Activated T-cell treated with anti-CD3 and anti-CD28 coated beads, Interleukin-2, amount 50 U/mL, for 4 hours (primary cell): ENCODE results near the gene PTPRR. TPM values are rescaled to one million over a fixed set of nuclear protein-coding genes. Genes with fewer than 3 reads are reported as not detected.
"Not testable (repeated sequence)": the region's sequence is repeated elsewhere in the genome, so short reads cannot be mapped to it uniquely, and the experiment has no call there.

Source experiments
- ATAC-seq, 2 donors: fragments of 200-7000 bp; cut with Tn5 transposase; one replicate each; pipeline ENCODE4 v1.10.0; 2021
- DNase-seq: peaks from one replicate; pipeline ENCODE4 v3.0.0-alpha.2; 2020
- H3K27me3 Mint-ChIP-seq: one replicate; pipeline ENCODE4 v1.8.0; 2021; ENCODE audit warnings: low read depth, mixed read lengths
- H3K36me3 Mint-ChIP-seq: one replicate; pipeline ENCODE4 v1.8.0; 2022; ENCODE audit warnings: mixed read lengths; ENCODE audit not compliant: insufficient read depth
- H3K4me1 Mint-ChIP-seq: one replicate; pipeline ENCODE4 v1.8.0; 2021; ENCODE audit warnings: low read depth, mixed read lengths
- H3K4me3 Mint-ChIP-seq: one replicate; pipeline ENCODE4 v1.8.0; 2021; ENCODE audit warnings: mild to moderate bottlenecking, moderate library complexity, mixed read lengths
- H3K9me3 Mint-ChIP-seq: one replicate; pipeline ENCODE4 v1.8.0; 2021; ENCODE audit warnings: mixed read lengths
- total RNA-seq, 3 donors: library from RNA; stranded (reverse); gene quantifications; one replicate each; pipeline ENCODE4 v1.2.1, GENCODE V29; 2021

The PTPRR gene
- total RNA-seq, 3 donors from 2014 or later, result not detected

DNA sequence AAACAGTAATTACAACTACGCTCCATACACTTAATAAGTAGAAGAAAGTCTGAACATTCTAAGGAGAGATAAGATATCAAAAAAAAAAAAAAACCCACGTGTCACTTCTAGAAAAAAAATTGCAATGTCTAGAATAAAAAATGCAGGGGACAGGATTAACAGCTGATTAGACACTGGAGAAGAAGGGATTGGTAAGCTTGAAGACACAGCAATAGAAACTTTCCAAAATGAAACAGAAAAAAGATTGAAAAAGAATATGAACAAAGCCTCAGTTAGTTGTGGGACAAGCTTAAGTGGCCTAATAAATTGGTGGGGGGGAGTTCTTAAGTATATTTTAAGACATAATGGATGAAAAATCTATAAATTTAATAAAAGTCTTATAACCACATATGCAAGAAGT, 105.5 kb downstream of the PTPRR start:
- Mint-ChIP-seq H3K4me3 (no peak overlapping the region), H3K27me3 (peaks cover 2% of the 10 kb centered on the region), H3K36me3 (no peaks in the 10 kb centered on the region), H3K9me3 (peaks cover 4% of the 10 kb centered on the region), H3K4me1 (no peaks in the 10 kb centered on the region)
- no peak for DNase-seq
- ATAC-seq, result no peak

DNA sequence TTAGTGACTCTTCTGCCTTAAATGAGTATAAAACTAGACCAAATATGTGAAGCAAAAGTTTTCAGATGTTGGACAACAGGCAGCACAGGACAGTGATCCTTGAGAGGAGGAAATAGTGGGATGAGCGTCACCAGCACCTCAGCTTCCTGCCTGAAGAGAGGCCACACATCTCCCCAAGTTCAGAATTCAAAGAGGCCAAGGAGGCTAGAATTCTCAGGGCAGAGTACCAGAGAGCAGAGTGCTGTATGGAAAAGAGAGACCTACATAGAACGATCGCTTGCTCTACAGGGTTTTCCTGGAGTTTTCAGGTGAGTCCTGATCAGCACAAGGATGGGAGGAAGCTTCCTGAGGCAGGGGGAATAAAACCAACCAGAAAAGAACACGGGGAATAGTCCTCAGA, 107.0 kb downstream of the PTPRR start:
- no peak for DNase-seq
- Mint-ChIP-seq H3K27me3 (peaks cover 2% of the 10 kb centered on the region), H3K4me1 (no peaks in the 10 kb centered on the region), H3K36me3 (no peaks in the 10 kb centered on the region), H3K9me3 (peaks cover 8% of the 10 kb centered on the region), H3K4me3 (no peak overlapping the region)
- no peak for ATAC-seq

DNA sequence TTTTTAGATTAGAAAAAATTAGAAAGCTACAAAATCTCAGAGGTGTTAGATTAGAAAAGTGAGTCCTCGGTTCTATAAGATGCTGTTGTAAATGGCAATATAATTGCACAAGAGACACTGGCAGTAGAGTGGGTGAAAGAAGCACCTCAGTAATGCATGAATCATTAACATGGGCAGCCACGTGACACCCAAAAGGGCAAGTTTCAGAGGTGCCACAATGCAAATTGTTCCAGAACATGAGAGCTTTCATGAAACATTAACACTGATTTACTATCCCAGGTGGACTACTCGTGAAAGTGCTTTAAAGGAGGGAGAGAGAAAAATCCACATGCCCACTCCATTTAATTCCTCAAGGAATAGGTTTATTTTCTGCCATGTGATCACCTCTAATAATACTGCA, 108.4 kb downstream of the PTPRR start:
- no peaks in the 10 kb centered on the region for H3K36me3 Mint-ChIP-seq
- H3K9me3 Mint-ChIP-seq, result peaks cover 12% of the 10 kb centered on the region
- H3K4me1 Mint-ChIP-seq, result no peaks in the 10 kb centered on the region
- H3K27me3 Mint-ChIP-seq, result peaks cover 2% of the 10 kb centered on the region
- H3K4me3 Mint-ChIP-seq, result no peak overlapping the region
- DNase-seq (no peak), ATAC-seq (no peak)

DNA sequence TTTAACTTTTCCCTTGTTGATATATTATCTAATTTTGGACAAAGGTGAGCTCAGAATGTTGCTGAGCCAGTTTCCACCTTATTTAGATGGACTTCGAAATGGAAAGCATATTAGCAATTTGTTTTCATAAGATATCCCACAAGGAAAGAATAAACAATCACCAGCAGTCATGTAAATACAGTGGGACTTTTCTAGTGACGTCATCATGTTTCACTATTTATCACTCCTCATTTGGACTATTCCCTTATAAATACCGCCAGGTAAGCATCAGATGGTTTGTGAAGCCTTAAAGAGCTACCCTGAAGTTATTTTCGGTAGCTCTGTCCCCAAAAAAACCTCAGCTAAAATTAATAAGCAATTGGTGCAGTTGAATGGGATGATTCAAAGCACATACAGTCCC, 110.7 kb downstream of the PTPRR start:
- Mint-ChIP-seq H3K4me3 (no peak overlapping the region), H3K9me3 (peaks cover 9% of the 10 kb centered on the region), H3K36me3 (no peaks in the 10 kb centered on the region), H3K27me3 (peaks cover 2% of the 10 kb centered on the region), H3K4me1 (no peaks in the 10 kb centered on the region)
- ATAC-seq (no peak), DNase-seq (no peak)

DNA sequence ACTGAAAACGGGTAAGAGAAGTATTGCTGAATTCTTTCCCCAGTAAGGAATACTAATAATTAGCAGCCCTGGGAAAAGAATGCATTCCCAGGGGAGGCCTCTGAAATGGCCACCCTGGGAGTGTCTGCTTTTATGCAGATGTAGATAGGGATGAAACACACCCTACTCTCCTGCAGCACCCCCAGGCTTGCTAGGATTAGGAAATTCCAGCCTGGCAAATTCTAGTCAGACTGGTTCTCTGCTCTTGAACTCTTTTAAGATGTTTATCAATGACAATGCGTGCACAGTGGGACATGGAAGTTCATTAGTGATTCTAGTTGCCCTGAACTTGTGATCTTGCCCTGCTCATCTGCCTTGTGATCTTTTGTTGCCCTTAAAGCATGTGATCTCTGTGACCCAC, 112.5 kb downstream of the PTPRR start:
- not testable (repeated sequence) for H3K27me3 Mint-ChIP-seq, H3K9me3 Mint-ChIP-seq, H3K36me3 Mint-ChIP-seq, H3K4me1 Mint-ChIP-seq, DNase-seq, ATAC-seq, H3K4me3 Mint-ChIP-seq

DNA sequence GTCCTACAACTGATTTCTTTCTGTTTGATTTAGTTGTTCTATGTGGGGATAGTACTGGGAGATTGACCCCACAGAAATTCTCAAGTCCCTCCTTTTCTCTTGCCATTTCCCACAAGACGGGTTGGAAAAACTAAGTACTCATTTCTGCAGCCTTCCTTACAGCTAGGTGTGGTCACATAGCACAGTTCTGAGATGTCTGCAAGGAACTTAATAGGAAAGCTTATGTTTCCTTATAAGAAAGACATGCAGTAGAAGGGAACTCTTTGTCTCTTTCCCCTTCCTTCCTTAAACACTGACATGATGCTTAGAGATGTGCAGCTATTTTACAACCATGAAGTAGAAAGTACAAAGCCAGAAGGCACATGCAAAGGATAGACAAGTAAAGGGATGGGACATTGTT, 113.7 kb downstream of the PTPRR start:
- Mint-ChIP-seq H3K4me3 (no peak overlapping the region), H3K36me3 (no peaks in the 10 kb centered on the region), H3K4me1 (no peaks in the 10 kb centered on the region), H3K9me3 (peaks cover 8% of the 10 kb centered on the region), H3K27me3 (no peaks in the 10 kb centered on the region)
- no peak for DNase-seq
- no peak for ATAC-seq

DNA sequence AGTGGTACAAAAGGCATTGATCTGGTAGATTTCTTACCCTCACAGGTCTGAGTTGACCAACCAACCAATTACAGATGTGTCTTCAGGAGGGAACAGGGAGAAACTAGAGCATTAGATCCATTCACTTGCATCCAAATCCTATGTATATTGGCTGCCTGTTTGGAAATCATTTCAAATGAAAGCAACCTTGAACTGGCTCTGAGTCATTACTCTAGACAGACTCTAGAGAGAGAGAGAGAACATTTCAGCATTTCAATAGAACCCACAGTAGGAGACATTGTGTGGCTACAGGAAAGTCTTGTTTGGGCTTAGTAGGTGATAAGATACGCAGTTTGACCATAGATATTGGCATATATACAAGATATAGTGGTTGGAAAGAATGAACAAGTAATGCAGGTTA, 114.5 kb downstream of the PTPRR start:
- Mint-ChIP-seq H3K27me3 (no peaks in the 10 kb centered on the region), H3K4me3 (no peak overlapping the region), H3K36me3 (no peaks in the 10 kb centered on the region), H3K4me1 (no peaks in the 10 kb centered on the region), H3K9me3 (peaks cover 8% of the 10 kb centered on the region)
- DNase-seq (no peak), ATAC-seq (no peak)

DNA sequence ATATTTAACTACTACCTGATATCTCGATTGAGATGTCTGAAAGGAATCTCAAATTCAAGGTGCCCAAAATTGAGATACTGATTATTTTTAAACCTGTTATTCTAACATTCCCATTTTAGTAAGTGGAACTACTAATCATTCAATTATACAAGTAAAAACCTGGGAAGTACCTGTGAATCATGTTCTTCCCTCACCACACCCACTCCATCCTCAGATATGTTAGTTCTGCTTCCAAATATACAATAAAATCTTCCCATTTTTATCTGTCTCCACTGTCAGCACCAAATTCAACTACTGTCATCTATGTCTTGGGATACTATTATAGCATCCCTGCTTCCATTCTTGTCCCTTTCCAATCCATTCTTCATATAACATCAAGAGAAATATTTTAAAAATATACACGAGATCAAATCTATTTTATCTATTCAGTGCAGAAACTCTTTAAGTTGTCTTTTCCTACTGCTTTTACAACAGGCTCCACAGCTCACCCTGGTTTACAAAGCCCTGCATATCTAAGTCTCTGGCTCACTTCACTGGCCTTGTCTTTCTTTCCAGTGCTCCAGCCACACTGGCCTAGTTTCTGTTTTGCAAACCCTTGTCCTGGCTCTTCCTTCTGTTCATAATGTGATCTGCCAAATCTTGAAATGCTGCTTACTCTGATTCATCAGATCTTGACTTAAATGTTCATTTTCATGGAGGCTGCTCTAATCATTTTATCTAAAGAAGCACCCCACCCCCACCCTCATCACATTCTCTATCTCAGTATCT, 122.3 kb downstream of the PTPRR start:
- Mint-ChIP-seq H3K4me3 (no peak overlapping the region), H3K4me1 (no peaks in the 10 kb centered on the region), H3K27me3 (peaks cover 2% of the 10 kb centered on the region), H3K9me3 (peaks cover 4% of the 10 kb centered on the region), H3K36me3 (no peaks in the 10 kb centered on the region)
- ATAC-seq (no peak), DNase-seq (no peak)

DNA sequence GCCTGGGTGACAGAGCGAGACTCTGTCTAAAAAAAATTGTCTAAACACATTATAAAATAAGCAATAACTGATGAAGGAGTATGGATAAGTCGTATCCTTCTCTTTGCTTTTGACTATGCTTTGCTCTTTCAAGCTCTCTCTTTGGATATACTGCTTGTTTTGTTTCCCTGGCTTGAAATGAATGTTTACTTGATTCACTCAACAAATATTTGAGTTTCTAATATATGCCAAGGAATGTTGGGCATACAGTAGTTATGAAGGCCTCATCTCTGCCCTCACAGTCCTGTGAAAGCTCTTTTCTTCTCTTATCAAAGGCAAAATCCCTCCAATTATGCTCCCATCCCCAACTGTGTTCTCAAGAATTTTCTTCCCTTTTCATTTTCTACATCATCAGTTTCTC, 123.5 kb downstream of the PTPRR start:
- no peaks in the 10 kb centered on the region for H3K4me1 Mint-ChIP-seq
- peaks cover 4% of the 10 kb centered on the region for H3K9me3 Mint-ChIP-seq
- no peak for ATAC-seq

DNA sequence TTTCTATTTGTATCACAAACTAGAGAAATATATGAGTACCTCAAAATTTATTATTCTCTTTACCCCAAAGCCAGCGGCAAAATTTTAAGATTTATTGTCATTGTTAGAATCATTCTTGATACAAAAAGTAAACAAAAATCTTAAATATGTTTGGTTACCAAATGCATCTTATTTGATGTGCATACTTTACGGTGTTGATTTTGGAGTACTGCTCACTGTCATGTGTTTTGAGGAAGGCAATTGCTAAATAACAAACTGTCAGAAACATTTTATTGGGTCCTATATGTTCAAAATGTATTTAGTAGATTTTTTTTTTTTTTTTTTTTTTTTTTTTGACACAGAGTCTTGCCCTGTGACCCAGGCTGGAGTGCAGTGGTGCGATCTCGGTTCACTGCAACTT, 124.9 kb downstream of the PTPRR start:
- no peak for ATAC-seq

More for the DNA sequence above, 123.5 kb downstream of the PTPRR start:
- DNase-seq, result no peak
- no peak overlapping the region for H3K4me3 Mint-ChIP-seq
- no peaks in the 10 kb centered on the region for H3K36me3 Mint-ChIP-seq
- peaks cover 2% of the 10 kb centered on the region for H3K27me3 Mint-ChIP-seq

DNA sequence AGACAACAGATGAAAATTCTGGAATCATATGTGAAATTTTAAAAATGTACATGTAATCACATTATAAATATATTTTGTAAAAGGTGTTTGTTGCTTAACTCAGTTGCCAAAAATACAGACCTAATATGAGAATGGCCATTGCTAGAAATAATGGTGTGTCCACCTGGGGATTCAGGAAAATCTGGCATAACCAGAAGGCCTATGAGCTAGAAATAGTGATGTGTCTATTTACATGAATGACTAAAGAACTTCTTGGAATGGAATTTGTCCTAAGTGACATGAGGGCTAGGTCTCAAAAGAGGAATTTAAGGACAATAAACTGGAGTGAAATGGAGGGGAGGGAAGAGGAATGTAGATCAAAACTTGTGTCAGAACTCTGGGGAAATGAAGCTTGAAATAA, 126.4 kb downstream of the PTPRR start:
- DNase-seq (no peak), ATAC-seq (no peak)
- H3K9me3 Mint-ChIP-seq, result peaks cover 4% of the 10 kb centered on the region
- H3K27me3 Mint-ChIP-seq, result peaks cover 2% of the 10 kb centered on the region
- H3K36me3 Mint-ChIP-seq, result no peaks in the 10 kb centered on the region
- no peaks in the 10 kb centered on the region for H3K4me1 Mint-ChIP-seq
- H3K4me3 Mint-ChIP-seq, result no peak overlapping the region

More for the DNA sequence above, 124.9 kb downstream of the PTPRR start:
- H3K27me3 Mint-ChIP-seq, result peaks cover 2% of the 10 kb centered on the region
- H3K4me1 Mint-ChIP-seq, result no peaks in the 10 kb centered on the region
- no peak overlapping the region for H3K4me3 Mint-ChIP-seq
- H3K36me3 Mint-ChIP-seq, result no peaks in the 10 kb centered on the region
- H3K9me3 Mint-ChIP-seq, result peaks cover 4% of the 10 kb centered on the region
- no peak for DNase-seq

DNA sequence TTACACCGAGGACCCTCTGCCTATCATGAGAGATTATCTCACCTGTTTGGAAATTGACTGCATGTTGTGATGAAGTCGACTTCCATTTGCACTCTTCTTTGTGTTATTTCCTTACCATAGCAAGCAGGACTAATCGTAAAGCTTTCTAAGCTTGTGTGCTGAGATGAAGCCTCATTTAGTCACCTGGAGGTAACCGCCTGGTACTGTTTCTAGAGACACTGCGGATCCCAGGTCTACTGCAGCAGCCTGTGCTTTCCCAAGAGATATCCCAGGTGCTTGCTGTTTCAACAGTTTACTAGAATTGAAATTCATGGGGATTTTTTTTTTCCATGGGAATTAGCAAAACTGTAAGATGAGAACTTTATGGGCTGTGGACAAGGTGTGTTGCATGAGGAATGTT, 131.8 kb downstream of the PTPRR start:
- ATAC-seq (no peak), DNase-seq (no peak)
- H3K4me3 Mint-ChIP-seq, result no peak overlapping the region
- no peaks in the 10 kb centered on the region for H3K36me3 Mint-ChIP-seq
- H3K4me1 Mint-ChIP-seq, result no peaks in the 10 kb centered on the region
- H3K27me3 Mint-ChIP-seq, result no peaks in the 10 kb centered on the region
- H3K9me3 Mint-ChIP-seq, result no peaks in the 10 kb centered on the region

DNA sequence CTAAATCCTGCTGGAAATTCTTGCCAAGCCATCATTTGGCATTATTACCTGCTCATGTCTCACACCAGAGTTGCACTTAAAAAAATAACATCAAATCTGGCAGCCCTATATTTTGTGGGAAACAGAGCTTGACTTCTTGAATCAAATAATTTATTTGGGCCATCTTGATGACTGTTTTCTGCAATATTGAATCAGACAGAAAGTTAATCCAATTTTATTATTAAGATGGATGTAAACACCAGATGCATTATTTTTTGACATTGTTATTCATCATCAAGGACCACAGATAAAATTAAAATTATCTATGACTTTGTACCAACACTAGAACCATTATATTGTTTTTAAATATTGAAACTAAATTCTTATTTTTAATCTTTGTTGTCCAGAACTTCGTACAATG, 132.9 kb downstream of the PTPRR start:
- Mint-ChIP-seq H3K4me3 (no peak overlapping the region), H3K9me3 (no peaks in the 10 kb centered on the region), H3K27me3 (no peaks in the 10 kb centered on the region), H3K4me1 (no peaks in the 10 kb centered on the region), H3K36me3 (no peaks in the 10 kb centered on the region)
- DNase-seq (no peak), ATAC-seq (no peak)

DNA sequence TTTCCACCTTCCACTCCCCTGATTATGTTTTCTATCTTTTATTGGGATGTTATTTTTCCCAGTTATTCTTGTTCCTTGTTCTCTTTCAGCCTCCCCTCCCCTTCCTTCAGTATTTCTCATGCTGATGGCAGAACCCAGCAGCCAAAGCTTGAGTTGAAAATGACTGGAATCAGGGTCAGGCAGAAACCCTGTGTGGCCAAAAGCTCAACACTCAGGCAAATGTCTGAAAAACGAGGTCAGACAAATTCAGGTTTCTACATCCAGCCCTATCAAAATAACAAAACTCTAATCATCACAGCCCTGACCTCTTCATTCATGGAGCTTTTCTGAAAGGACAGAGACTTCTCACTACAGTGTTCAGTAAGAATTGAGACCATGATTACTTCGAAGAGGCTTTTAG, 134.6 kb downstream of the PTPRR start:
- H3K36me3 Mint-ChIP-seq, result no peaks in the 10 kb centered on the region
- DNase-seq (no peak), ATAC-seq (no peak)
- no peaks in the 10 kb centered on the region for H3K27me3 Mint-ChIP-seq
- no peaks in the 10 kb centered on the region for H3K9me3 Mint-ChIP-seq
- H3K4me1 Mint-ChIP-seq, result no peaks in the 10 kb centered on the region
- no peak overlapping the region for H3K4me3 Mint-ChIP-seq

DNA sequence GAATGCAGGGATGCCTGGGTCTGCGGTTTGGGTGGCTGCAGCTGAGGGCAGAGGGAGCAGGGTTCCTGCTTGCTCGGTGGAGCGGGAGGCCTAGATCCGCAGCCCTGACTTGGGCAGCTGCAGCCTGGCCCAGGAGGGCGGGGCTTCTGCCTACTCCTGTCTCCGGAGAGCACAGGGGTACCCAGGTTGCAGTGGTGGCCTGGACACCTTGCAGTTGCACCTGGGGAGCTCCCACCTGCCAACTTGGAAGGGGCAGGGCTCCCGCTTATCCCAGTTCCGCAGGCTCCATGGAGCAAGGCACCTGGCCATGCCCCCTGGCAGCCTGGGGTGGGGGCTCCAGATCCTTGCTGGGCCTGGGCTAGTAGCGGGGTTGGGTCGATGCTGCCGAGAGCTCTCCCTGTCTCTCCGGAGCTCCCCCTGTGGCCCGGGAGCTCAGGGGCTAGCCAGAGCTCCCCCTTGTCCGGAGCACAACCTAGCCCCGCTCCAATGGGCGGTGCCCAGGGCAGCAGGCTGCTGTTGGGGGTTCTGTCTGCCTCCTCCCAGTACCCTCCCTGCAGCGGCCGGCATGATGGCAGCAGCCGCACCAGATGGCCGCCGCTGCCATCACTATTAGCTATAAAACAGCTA, 136.4 kb downstream of the PTPRR start:
- H3K36me3 Mint-ChIP-seq, result no peaks in the 10 kb centered on the region

More for the DNA sequence above, 136.4 kb downstream of the PTPRR start:
- Mint-ChIP-seq H3K9me3 (no peaks in the 10 kb centered on the region), H3K4me3 (no peak overlapping the region), H3K4me1 (no peaks in the 10 kb centered on the region), H3K27me3 (peaks cover 3% of the 10 kb centered on the region)
- ATAC-seq (no peak), DNase-seq (no peak)
